Measurements from ENCODE around the gene MRPL27. TPM values are rescaled to one million over a fixed set of nuclear protein-coding genes. Genes with fewer than 3 reads are reported as not detected.

Gene MRPL27
- total and polyA plus RNA-seq, 8 donors = 52.5 to 60.1 (median 54.9) TPM

GRCh38 chr17:50372222-50372757, 694 bp downstream of the MRPL27 start:
- peak overlapping the region; percentile 64 to 69 for H3K4me3 ChIP-seq
- no peak for ATAC-seq

GRCh38 chr17:50371526-50371925, 1.5 kb downstream of the MRPL27 start:
- Histone ChIP-seq H3K4me3 (no peak overlapping the region), H3K27ac (no peak overlapping the region), H3K9me3 (no peaks in the 10 kb centered on the region), H3K36me3 (peaks cover 0 to 42% of the 10 kb centered on the region in 2 donors), H3K27me3 (no peaks in the 10 kb centered on the region), H3K4me1 (peaks cover 9 to 19% of the 10 kb centered on the region in 2 donors)
- DNase-seq (no peak), ATAC-seq (no peak)
- TF ChIP-seq CTCF (IDR thresholded peaks at IDR 0.05) = no peak
- intact Hi-C loops (cut with DNase I) = no loop called here

More at GRCh38 chr17:50372222-50372757, 694 bp downstream of the MRPL27 start:
- Histone ChIP-seq H3K27ac (peak overlapping the region; percentile 91), H3K36me3 (peaks cover 0 to 35% of the 10 kb centered on the region in 2 donors), H3K9me3 (no peaks in the 10 kb centered on the region), H3K27me3 (no peaks in the 10 kb centered on the region), H3K4me1 (peaks cover 9 to 19% of the 10 kb centered on the region in 2 donors)
- intact Hi-C loops (cut with DNase I) = no loop called here
- no peak for TF ChIP-seq CTCF (IDR thresholded peaks at IDR 0.05)
- no peak for DNase-seq

GRCh38 chr17:50370052-50370451, 2.9 kb downstream of the MRPL27 start:
- DNase-seq (no peak), ATAC-seq (no peak)
- Histone ChIP-seq H3K4me1 (peaks cover 9 to 19% of the 10 kb centered on the region in 2 donors), H3K36me3 (peaks cover 0 to 57% of the 10 kb centered on the region in 2 donors), H3K4me3 (no peak overlapping the region), H3K27me3 (no peaks in the 10 kb centered on the region), H3K27ac (no peak overlapping the region), H3K9me3 (no peaks in the 10 kb centered on the region)
- TF ChIP-seq CTCF (IDR thresholded peaks at IDR 0.05) = no peak
- intact Hi-C loops (cut with DNase I) = no loop called here

GRCh38 chr17:50367401-50367800, 5.6 kb downstream of the MRPL27 start:
- intact Hi-C loops (cut with DNase I) = no loop called here

More at GRCh38 chr17:50367401-50367800, 5.6 kb downstream of the MRPL27 start:
- Histone ChIP-seq H3K27ac (no peak overlapping the region), H3K27me3 (no peaks in the 10 kb centered on the region), H3K36me3 (peaks cover 0 to 61% of the 10 kb centered on the region in 2 donors), H3K9me3 (no peaks in the 10 kb centered on the region), H3K4me3 (no peak overlapping the region), H3K4me1 (peaks cover 11 to 13% of the 10 kb centered on the region in 2 donors)
- ATAC-seq = no peak
- peak in 1 of 4 donors; percentile 19 for DNase-seq
- TF ChIP-seq CTCF (IDR thresholded peaks at IDR 0.05) = no peak
